Fibroblast of mammary gland (primary cell): Measurements from ENCODE around the gene SNX11.
A peak's percentile ranks its signal among the peaks of the same experiment; 100 is the strongest.

Experiments
- DNase-seq: peaks from one replicate; pipeline ENCODE4 v3.0.0-alpha.2; 2010; ENCODE audit warnings: low read depth
- H3K4me3 ChIP-seq: 2 replicates; pipeline ENCODE4 v1.5.1; 2011; ENCODE audit warnings: low read depth, mild to moderate bottlenecking, low read length, moderate library complexity; ENCODE audit not compliant: control insufficient read depth
- TF ChIP-seq, protein P1 (sequence below): conservative IDR thresholded peaks from 2 replicates; pipeline ENCODE4 v1.5.1; 2011; ENCODE audit warnings: low read depth, low read length, inconsistent platforms; ENCODE audit not compliant: control insufficient read depth, insufficient read depth

SNX11 gene

DNA sequence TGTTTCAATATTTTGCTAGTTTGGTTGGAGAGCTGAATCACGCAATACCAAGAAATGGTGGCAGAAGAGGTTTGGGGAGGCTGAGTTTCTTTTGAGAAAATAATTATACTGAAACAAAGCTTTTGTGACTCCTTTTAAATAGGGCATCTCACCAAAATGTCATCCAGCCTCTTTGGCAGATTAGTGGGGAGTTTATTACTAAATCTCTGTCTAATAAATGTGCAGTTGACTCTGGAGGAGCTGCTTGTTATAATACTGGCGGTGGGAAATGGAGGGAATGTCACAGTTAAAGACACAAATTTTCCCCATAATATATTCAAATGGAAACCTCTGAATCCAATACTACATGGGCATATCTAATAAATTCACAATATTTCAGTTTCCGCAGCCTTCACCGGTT, 44.7 kb downstream of the SNX11 start:
- no peak for DNase-seq
- H3K4me3 ChIP-seq, result no peak overlapping the region
- TF ChIP-seq, protein P1, sequence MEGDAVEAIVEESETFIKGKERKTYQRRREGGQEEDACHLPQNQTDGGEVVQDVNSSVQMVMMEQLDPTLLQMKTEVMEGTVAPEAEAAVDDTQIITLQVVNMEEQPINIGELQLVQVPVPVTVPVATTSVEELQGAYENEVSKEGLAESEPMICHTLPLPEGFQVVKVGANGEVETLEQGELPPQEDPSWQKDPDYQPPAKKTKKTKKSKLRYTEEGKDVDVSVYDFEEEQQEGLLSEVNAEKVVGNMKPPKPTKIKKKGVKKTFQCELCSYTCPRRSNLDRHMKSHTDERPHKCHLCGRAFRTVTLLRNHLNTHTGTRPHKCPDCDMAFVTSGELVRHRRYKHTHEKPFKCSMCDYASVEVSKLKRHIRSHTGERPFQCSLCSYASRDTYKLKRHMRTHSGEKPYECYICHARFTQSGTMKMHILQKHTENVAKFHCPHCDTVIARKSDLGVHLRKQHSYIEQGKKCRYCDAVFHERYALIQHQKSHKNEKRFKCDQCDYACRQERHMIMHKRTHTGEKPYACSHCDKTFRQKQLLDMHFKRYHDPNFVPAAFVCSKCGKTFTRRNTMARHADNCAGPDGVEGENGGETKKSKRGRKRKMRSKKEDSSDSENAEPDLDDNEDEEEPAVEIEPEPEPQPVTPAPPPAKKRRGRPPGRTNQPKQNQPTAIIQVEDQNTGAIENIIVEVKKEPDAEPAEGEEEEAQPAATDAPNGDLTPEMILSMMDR, result no peak

DNA sequence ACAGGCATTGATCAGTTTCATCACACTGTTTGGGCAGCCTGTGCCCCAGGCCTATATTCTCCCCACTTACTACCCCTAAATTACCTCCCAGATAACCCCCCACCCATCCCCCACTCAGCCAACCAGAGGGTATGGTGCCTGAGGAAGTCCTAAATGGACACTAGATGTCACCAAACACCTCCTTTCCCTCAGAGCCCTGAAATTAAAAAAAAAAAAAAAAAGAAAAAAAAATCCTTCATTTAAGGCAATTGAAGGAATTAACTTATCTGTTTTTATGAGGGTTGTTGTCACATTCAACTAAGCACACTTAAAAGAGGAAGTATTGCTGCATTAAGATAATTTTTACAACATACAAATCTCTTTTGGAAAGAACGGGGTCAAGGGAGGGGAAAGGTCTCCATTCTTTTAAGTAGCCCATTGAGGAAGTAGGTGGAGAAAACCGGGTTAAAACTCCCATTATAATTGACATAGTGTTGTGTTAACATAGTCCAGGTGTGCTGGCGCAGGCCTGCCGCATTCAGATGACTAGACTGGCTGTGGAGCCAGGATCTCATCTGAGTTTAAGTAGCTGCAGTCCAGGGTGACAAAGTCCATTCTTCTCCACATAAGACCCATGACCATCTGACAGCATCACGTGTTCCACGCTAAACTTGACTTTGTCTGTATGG, 46.3 kb downstream of the SNX11 start:
- peak; percentile 47 for DNase-seq
- TF ChIP-seq, protein P1, result peak; percentile 49
- no peak overlapping the region for H3K4me3 ChIP-seq

DNA sequence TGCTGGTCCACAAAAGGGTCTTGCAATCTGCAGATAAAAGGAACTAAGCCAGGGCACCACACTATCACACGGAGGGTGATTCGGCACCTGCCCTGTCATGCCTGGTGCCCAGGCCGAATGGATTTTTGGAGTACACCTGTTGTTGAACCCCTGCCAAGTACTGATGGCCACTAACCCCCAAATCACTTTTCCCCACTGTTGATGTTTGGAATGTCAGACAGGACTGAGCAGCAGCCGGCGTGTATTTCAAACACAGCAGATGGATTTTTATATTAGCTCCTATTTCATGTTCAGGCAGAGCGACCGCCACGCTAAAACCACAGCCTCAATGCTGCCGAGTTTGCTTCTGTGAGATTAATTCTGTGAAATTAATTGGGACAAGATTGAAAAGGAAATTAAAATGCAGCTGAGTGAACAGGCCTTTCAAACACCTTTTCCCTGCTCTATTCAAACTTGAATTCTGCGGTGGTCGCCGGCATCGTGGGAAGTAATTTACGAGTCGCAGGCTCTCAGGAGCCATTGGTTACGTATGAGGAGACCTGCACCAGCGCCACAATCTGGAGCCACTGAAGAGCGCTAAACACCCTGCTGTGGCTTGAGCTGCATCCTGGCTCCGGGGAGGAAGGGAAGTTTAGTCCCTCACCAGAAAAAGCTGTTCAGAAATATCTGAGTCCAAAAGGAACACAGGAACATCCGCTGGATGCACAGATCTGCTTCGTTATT, 48.5 kb downstream of the SNX11 start:
- no peak for DNase-seq
- TF ChIP-seq, protein P1, result no peak
- H3K4me3 ChIP-seq, result no peak overlapping the region

DNA sequence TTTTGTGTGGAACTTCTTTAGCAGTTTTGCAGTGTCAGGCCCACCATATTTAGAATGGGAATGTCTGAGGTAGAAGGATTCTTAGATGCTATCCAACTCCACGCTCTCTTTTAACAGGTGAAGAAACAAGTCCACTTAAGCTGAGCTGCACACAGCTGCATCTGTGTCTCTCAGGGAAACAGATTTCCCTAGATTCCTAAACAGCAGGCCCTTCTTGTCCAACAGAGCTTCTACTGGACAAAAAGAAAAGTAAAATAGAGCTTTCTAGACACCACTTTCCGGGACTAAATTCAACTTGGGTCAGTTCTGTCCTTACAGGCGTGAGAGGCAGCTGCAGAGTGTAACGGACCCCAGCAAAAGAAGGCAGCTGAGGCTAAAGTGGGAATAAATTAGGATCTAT, 51.7 kb downstream of the SNX11 start:
- no peak for DNase-seq
- no peak overlapping the region for H3K4me3 ChIP-seq
- TF ChIP-seq, protein P1, result no peak

DNA sequence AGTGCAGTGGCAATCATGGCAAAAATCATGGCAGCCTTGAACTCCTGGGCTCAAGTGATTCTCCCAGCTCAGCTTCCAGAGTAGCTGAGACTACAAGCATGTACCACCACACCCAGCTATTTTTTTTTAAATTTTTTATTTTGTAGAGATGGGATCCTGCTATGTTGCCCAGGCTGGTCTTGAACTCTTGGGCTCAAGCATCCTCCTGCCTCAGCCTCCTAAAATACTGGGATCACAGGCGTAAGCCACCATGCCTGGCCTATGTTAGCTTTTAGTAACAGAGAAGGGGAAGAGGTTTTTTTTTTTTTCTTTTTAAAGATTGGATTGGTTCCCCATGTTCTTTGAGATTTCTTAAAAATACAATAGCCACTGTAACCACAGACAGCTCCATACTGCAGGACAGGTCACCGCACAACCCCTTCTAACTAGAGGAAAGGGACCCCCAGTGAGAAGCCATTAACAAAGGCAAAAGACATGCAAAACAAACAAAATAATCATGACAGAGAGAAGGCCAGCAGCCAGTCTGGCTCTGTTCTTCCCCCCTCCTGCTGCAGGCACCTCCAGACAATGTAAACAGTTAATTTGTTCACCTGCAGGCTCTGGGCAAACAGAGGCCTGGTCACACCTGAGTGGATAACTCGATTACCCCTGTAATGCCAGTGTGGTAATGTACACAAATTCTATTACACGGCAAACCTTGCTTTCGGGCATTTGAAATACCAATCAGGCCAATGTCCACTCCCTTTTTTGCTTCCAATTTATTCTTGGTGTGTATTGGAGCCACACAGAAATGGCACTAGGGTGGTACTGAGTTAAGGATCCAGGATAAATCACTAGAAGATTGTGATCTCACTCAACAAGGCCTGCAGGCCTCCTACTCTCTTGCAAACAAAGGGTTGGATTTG, 52.9 kb downstream of the SNX11 start:
- no peak for DNase-seq
- TF ChIP-seq, protein P1, result no peak
- no peak overlapping the region for H3K4me3 ChIP-seq

DNA sequence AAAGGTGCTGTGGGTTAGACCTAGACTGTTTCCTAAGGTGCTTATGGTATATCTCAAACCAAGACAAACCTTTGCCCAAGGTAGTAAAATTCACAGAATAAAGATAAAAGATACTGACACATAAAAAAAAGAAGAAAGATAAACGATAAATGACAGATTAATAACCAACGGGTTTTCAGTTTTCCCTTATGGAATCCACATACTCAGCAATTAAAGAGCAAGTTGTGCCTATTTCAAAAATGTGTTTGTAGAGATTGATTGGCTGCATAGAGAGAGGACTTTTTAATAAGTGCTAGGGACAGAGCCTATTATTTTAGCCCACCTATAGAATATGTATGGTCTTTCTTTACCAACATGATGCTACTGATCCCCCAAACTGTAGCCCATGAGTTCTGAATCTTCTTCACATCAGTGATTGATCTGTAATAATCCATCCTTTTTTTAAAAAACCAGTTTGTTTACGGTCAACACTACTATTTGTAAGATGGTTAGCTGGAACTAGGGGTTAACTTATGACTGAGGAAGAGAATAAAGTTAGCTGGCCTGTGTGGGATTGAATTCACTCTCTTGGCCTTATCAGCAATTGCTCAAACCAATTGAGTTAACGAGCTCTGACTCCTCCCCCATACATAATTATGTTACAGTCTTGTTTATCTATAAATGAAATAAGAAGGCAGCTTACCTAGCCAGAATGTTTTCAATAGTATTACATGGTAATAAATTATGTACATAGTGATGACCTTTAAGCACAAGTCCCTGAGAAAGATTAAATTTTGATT, 53.8 kb downstream of the SNX11 start:
- no peak overlapping the region for H3K4me3 ChIP-seq
- TF ChIP-seq, protein P1, result no peak
- no peak for DNase-seq
